Measurements from ENCODE around the gene MOB2. TPM values are rescaled to one million over a fixed set of nuclear protein-coding genes. Genes with fewer than 3 reads are reported as not detected.

Gene MOB2
- total RNA-seq, 1 donor from 2014 or later = 38.6 TPM

GRCh38 chr11:1422981-1423380 is 63.6 kb downstream of the MOB2 start:
- DNase-seq (ENCODE audit: extremely low spot score, unreplicated experiment) = no peak
- Mint-ChIP-seq H3K27ac (ENCODE audit: unreplicated experiment) (no peak overlapping the region), H3K4me3 (ENCODE audit: unreplicated experiment) (no peak overlapping the region), H3K9me3 (ENCODE audit: unreplicated experiment) (no peaks in the 10 kb centered on the region), H3K27me3 (ENCODE audit: unreplicated experiment) (no peaks in the 10 kb centered on the region), H3K4me1 (ENCODE audit: unreplicated experiment) (no peaks in the 10 kb centered on the region), H3K36me3 (ENCODE audit: unreplicated experiment) (peaks cover 2% of the 10 kb centered on the region)
- TF ChIP-seq CTCF (IDR thresholded peaks at IDR 0.05) = no peak

GRCh38 chr11:1422481-1422880 is 64.1 kb downstream of the MOB2 start:
- no peak overlapping the region for H3K4me3 Mint-ChIP-seq (ENCODE audit: unreplicated experiment)
- TF ChIP-seq CTCF (IDR thresholded peaks at IDR 0.05) = no peak
- DNase-seq (ENCODE audit: extremely low spot score, unreplicated experiment) = no peak

GRCh38 chr11:1421291-1421690 is 65.3 kb downstream of the MOB2 start:
- H3K4me3 Mint-ChIP-seq (ENCODE audit: unreplicated experiment) = no peak overlapping the region
- no peaks in the 10 kb centered on the region for H3K27me3 Mint-ChIP-seq (ENCODE audit: unreplicated experiment)
- H3K36me3 Mint-ChIP-seq (ENCODE audit: unreplicated experiment) = peaks cover 2% of the 10 kb centered on the region
- H3K9me3 Mint-ChIP-seq (ENCODE audit: unreplicated experiment) = no peaks in the 10 kb centered on the region
- no peak overlapping the region for H3K27ac Mint-ChIP-seq (ENCODE audit: unreplicated experiment)
- no peak for DNase-seq (ENCODE audit: extremely low spot score, unreplicated experiment)
- H3K4me1 Mint-ChIP-seq (ENCODE audit: unreplicated experiment) = no peaks in the 10 kb centered on the region
- TF ChIP-seq CTCF (IDR thresholded peaks at IDR 0.05) = no peak

More at GRCh38 chr11:1422481-1422880, 64.1 kb downstream of the MOB2 start:
- Mint-ChIP-seq H3K27me3 (ENCODE audit: unreplicated experiment) (no peaks in the 10 kb centered on the region), H3K9me3 (ENCODE audit: unreplicated experiment) (no peaks in the 10 kb centered on the region), H3K36me3 (ENCODE audit: unreplicated experiment) (peaks cover 2% of the 10 kb centered on the region), H3K4me1 (ENCODE audit: unreplicated experiment) (no peaks in the 10 kb centered on the region), H3K27ac (ENCODE audit: unreplicated experiment) (no peak overlapping the region)

GRCh38 chr11:1419811-1420210 is 66.8 kb downstream of the MOB2 start:
- TF ChIP-seq CTCF (IDR thresholded peaks at IDR 0.05) = no peak
- H3K27me3 Mint-ChIP-seq (ENCODE audit: unreplicated experiment) = no peaks in the 10 kb centered on the region
- H3K4me1 Mint-ChIP-seq (ENCODE audit: unreplicated experiment) = no peaks in the 10 kb centered on the region
- no peak for DNase-seq (ENCODE audit: extremely low spot score, unreplicated experiment)
- H3K9me3 Mint-ChIP-seq (ENCODE audit: unreplicated experiment) = no peaks in the 10 kb centered on the region
- no peak overlapping the region for H3K27ac Mint-ChIP-seq (ENCODE audit: unreplicated experiment)
- H3K4me3 Mint-ChIP-seq (ENCODE audit: unreplicated experiment) = no peak overlapping the region
- H3K36me3 Mint-ChIP-seq (ENCODE audit: unreplicated experiment) = peaks cover 2% of the 10 kb centered on the region

Other genes starting within 250 kb of the MOB2 start
- 63.2 and 71.6 TPM in 2 replicates for gene TOLLIP, start 177.1 kb downstream of the MOB2 start, total RNA-seq
- gene BRSK2, start 96.8 kb downstream of the MOB2 start, total RNA-seq = 1.7 and 1.9 TPM in 2 replicates
- gene DUSP8, start 85.5 kb upstream of the MOB2 start, total RNA-seq = 5.4 and 7.7 TPM in 2 replicates
- gene KRTAP5-1, start 98.5 kb upstream of the MOB2 start, total RNA-seq = not detected in 2 replicates
- not detected in 2 replicates for gene KRTAP5-2, start 111.5 kb upstream of the MOB2 start, total RNA-seq
- gene KRTAP5-3, start 121.7 kb upstream of the MOB2 start, total RNA-seq = not detected in 2 replicates
- not detected in 2 replicates for gene KRTAP5-4, start 135.4 kb upstream of the MOB2 start, total RNA-seq
- not detected in 2 replicates for gene KRTAP5-5, start 143.0 kb upstream of the MOB2 start, total RNA-seq
- not detected in 2 replicates for gene KRTAP5-6, start 210.4 kb upstream of the MOB2 start, total RNA-seq